Stimulated activated CD4-positive, alpha-beta T cell treated with anti-CD3 and anti-CD28 coated beads, TNF-alpha, amount 100 ng/mL, for 48 hours (primary cell): ENCODE results near the gene COMMD6.

ENCODE experiments used
- DNase-seq, 3 donors: peaks; one replicate each; pipeline ENCODE4 v3.0.0-alpha.2; 2020; ENCODE audit warnings: low read depth in 3 of 3

The COMMD6 gene

GRCh38 chr13:75530549-75530961 is 7.1 kb downstream of the COMMD6 start:
- no peak for DNase-seq

DNA sequence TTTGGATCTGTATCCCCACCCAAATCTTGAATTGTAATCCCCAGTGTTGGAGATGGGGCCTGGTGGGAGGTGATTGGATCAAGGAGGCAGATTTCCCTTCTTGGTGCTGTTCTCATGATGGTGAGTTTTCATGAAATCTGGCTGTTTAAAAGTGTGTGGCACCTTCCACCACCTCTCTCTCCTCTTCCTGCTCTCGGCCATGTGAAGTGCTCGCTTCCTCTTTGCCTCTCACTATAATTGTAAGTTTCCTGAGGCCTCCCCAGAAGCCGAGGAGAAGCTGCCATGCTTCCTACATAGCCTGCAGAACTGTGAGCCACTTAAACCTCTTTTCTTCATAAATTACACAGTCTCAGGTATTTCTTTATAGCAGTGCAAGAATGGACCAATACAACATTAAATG is 15.7 kb downstream of the COMMD6 start:
- DNase-seq, result no peak

- no peak for DNase-seq
Observed at GRCh38 chr13:75518439-75519088, 19.1 kb downstream of the COMMD6 start.

GRCh38 chr13:75514080-75514995 is 23.3 kb downstream of the COMMD6 start:
- no peak for DNase-seq

DNA sequence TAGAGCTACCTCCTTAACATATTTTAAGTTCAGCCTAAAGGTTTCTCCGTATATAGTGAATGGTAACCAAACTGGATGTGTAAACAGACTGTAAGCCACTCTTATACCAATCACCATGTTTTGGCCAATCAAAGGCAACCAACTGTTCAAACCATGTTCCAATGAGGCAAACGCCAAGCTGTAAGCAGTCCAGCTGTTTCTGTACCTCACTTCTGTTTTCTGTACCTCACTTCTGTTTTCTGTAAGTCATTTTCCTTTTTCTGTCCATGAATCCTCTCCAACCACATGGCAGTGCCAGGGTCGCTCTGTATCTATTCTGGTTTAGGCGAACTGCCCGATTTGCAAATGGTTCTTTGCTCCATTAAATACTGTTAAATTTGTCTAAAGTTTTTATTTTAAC is 24.4 kb downstream of the COMMD6 start:
- no peak for DNase-seq

- DNase-seq, result no peak
Observed at GRCh38 chr13:75512253-75512652, 25.4 kb downstream of the COMMD6 start.

GRCh38 chr13:75511051-75511625 is 26.5 kb downstream of the COMMD6 start:
- DNase-seq, result no peak

DNA sequence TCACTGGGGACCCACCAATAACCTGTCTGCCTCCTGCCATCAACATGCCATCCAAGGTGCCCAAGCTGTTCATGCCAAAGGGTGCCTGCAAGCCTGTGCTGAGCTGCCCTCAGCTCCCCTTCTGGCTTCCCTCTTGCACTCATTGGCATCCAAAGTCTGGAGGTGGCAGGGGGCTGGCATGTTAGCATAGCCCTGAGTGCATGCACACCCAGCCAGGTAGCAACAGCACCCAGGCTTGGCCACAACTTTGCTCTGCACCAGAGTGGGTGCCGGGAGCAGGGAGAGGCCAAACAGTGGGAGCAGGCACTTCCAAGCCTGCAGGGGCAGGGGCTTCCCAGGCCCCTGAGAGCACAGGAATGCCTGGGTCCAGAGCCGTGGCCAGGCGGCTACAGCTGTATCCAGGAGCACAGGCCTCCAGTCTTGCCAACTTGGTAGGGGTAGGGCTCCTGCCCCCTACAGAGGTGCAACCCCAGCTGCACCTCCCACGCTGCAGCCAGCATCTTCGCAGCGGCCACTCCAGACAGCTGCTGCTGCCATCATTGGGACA is 29.6 kb downstream of the COMMD6 start:
- DNase-seq, result no peak

DNA sequence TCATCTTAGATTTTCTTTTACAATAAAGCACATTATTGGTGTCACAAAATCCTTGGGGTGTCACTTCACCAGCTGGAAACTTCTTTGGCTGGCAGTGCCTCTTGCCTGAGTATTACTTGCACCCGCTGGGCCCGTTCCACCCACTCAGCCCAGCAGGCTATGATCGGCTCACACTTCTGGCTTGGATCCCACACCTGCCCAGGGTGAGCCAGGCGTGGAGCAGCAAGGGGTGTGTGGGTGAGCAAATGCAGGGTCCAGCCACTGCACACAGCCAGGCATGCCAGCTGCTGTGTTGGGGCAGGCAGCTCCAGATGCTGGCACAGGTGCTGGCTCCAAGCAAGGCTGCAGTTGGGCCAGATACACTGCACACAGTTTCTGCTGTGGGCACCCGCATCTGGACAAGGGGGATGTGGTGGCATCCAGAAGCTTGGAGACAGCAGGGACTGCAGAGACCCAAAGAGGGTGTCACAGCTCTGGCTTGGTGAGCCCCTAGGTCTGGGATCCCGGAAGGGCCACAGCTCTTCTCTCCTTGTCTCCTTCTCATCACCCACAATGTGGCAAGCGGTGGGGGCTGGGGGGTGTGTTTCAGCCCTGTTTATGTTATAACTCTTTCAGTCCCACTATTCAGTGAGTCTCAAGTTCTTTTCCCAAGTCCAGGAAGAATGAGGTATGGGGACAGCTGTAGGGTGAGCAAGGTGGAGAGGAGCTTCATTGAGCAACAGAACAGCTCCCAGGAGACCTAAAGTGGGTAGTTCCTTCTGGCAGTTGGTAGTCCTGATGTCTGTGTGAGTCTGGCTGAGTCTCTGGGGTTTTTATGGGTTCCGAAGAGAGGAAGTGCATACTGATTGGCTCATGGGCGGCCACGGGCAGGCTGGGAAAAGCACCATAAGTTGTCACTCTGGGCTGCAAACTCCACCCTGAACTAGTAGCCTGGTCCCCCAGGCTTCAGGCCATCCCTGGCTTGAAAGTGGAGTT is 30.3 kb downstream of the COMMD6 start:
- no peak for DNase-seq

- no peak for DNase-seq
Observed at GRCh38 chr13:75506018-75506417, 31.6 kb downstream of the COMMD6 start.

- DNase-seq, result no peak
Observed at GRCh38 chr13:75505327-75505726, 32.3 kb downstream of the COMMD6 start.

- no peak for DNase-seq
Observed at GRCh38 chr13:75495938-75496337, 41.7 kb downstream of the COMMD6 start.

DNA sequence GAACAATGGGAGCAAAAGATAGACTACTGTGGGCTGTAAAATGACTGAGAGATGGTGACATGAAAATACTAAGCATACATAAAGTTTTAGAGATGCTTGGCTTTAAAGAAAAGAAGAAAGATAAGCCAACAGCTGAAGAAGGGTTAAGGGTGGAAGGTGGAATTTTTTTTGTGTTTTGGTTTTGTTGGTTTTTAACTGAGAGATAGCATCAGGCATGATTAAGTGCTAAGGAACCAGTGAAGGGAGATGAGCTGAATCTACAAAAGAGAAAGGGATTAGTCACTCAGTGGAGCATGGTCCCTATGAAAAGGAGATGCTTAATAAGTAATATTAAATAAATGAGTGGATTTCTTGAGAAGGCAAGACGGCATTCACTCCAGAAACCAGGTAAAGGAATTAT is 43.1 kb downstream of the COMMD6 start:
- no peak for DNase-seq

DNA sequence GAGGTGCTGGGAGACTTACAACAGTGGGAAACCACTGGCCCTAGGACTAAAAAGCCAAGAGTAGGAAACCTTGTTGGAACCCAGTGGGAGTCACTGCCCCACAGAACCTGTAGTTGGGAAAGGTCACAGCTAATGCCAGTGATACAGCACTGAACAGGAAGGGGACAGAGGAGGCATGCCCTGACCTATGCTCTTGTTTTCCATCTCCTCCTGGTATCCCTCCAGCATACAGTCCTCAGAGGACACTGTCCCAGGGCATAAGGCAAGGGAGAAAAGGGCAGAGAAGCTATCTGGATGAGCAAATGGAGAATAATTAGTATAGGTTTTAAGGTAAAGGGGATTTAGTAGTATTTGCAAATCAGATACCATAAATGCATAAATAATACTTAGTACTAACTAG is 44.5 kb downstream of the COMMD6 start:
- DNase-seq, result no peak

GRCh38 chr13:75492389-75492788 is 45.3 kb downstream of the COMMD6 start:
- no peak for DNase-seq

DNA sequence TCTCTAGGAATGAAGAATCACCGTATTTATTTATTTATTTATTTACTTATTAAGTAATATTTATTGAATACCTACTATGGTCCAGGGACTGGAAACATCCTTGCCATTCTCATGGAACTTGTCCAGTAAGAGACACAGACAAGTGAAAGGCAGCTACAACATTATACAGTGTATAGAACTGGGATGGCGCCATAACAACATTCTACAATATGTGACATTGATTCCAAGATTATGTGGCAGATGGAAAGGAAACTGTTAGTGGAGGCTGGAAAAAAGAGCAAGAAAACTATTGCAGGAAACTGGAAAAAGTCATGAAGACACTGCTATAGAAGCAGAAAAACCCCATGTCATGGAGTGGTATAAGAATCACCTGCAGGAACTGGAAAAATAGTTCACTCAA is 46.3 kb downstream of the COMMD6 start:
- no peak for DNase-seq

DNA sequence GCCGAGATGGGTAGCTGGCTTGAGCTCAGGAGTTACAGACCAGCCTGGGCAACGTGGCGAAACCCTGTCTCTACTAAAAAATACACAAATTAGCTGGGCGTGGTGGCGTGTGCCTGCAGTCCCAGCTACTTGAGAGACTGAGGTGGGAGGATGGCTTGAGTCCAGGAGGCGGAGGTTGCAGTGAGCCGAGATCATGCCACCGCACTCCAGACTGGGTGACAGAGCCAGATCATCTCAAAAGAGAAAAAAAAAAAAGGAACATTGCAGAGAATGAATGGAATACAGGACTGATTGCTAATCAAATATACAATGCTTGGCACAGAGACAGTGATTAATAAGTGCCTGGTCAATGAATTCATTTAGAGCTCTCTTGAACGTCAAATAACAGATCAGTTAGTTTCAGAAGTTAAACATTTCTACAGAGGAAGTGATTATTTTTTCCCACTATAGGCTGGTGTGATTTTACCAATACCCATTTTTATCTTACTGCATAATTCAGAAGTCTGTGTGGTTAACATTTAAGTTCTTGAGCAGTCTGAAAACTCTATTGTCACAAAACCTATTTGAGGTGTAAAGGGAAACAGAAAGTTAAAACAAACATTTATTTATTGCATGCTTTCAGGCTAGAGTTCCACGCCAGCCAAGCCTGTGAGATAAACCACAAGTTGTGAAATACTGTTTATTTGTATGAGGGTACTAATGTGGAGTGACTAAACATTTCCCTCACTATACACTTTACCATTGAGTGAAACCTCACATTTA is 48.0 kb downstream of the COMMD6 start:
- DNase-seq, result no peak

GRCh38 chr13:75486146-75487062 is 51.2 kb downstream of the COMMD6 start:
- DNase-seq, result no peak

- no peak for DNase-seq
Observed at GRCh38 chr13:75485286-75486062, 52.2 kb downstream of the COMMD6 start.
